Ovary (tissue), 9 donors: ENCODE data around the gene NPDC1. TPM values are rescaled to one million over a fixed set of nuclear protein-coding genes. Genes with fewer than 3 reads are reported as not detected.

Experiments
- DNase-seq, 5 donors: peaks; one replicate each; pipeline ENCODE4 v3.0.0-alpha.2; 2019 to 2020
- H3K27ac ChIP-seq, 2 donors: fragments of 200-600 bp; one replicate each; pipeline versions ENCODE4 v1.5.1 to v1.8.0; 2019 to 2022
- H3K27me3 ChIP-seq: fragments of 200-600 bp; one replicate; pipeline ENCODE4 v1.8.0; 2022
- H3K36me3 ChIP-seq: fragments of 200-600 bp; sonication (generic); one replicate; pipeline ENCODE4 v1.5.1; 2019
- H3K4me1 ChIP-seq: one replicate; pipeline ENCODE4 v1.8.1; 2013; ENCODE audit warnings: mild to moderate bottlenecking, moderate library complexity; ENCODE audit not compliant: insufficient read depth
- H3K4me3 ChIP-seq: fragments of 200-600 bp; sonication (generic); one replicate; pipeline ENCODE4 v1.5.1; 2017
- H3K9me3 ChIP-seq, 2 donors: fragments of 200-600 bp in 1 of 2; sonication (generic) in 1 of 2; one replicate each; pipeline versions ENCODE4 v1.5.1 to v1.8.1; 2013 to 2019; ENCODE audit warnings: mild to moderate bottlenecking in 1 of 2, moderate library complexity in 1 of 2
- CTCF ChIP-seq, 3 donors: fragments of 450-650 bp in 2 of 3; fragments of 200-600 bp in 1 of 3; IDR thresholded peaks; one replicate each; pipeline versions ENCODE4 v1.5.1 to v1.8.0; 2016 to 2022; ENCODE audit warnings: antibody characterized with exemption in 3 of 3, mild to moderate bottlenecking in 1 of 3
- EP300 ChIP-seq: sonication (generic); formaldehyde crosslinking; IDR thresholded peaks from one replicate; pipeline ENCODE4 v1.6.1; 2017; ENCODE audit warnings: antibody characterized with exemption
- POLR2A ChIP-seq: fragments of 450-650 bp; IDR thresholded peaks from one replicate; pipeline ENCODE4 v1.6.1; 2017; ENCODE audit warnings: antibody characterized with exemption, mild to moderate bottlenecking, moderate library complexity
- WGBS, 3 donors: extraction: QIAGEN DNeasy Blood & Tissue Kit in 1 of 3; methylation state at CpG; one replicate each; pipeline versions ENCODE4 v1.1.5 to v1.1.7; 2013 to 2017; 5-methylcytosine and 5-hydroxymethylcytosine counted together
- intact Hi-C, 4 donors: fragments of 100-400 bp; cut with DNase I; formaldehyde crosslinking; loops; one replicate each; pipeline versions ENCODE4 v1.11.0 to v1.15.1; 2022 to 2023
- polyA plus RNA-seq, 2 donors: library from polyadenylated mRNA; stranded (reverse); fragments of 200-250 nt in 1 of 2; fragments of 350-450 nt in 1 of 2; fragmentation: Illumina TruSeq in 1 of 2; extraction: RNeasy Lipid Tissue Mini Kit (QIAGEN cat#74804) in 1 of 2; gene quantifications; one replicate each; pipeline ENCODE4 v1.2.3, GENCODE V29; 2013 to 2014
- total RNA-seq, 7 donors: library from RNA; depleted of rRNA in 2 of 7; stranded (reverse); fragments of >200 nt in 2 of 7; fragmentation: NEBNext Ultra II Directional in 3 of 7; extraction: Animal tissue kit (Norgen Biotek cat#: 25700) in 3 of 7; gene quantifications; one replicate each; pipeline versions ENCODE4 v1.1.0 to v1.2.4, GENCODE V29; 2016 to 2023
- donor health status: DM: no; HTN: no; CAD: no; lungs with moderate emphysema.
- donor health status: DM: no; HTN: no; CAD: no.
- donor health status: Bipolar disorder and iron deficiency.
- donor health status: DM: yes; HTN: yes; CAD: no.
- donor health status: DM: no; HTN: no; CAD: no.
- donor health status: DM: yes; HTN: yes; CAD: no.

The NPDC1 gene
- total and polyA plus RNA-seq, 9 donors, result 2.1 to 112 (median 49.9) TPM

DNA sequence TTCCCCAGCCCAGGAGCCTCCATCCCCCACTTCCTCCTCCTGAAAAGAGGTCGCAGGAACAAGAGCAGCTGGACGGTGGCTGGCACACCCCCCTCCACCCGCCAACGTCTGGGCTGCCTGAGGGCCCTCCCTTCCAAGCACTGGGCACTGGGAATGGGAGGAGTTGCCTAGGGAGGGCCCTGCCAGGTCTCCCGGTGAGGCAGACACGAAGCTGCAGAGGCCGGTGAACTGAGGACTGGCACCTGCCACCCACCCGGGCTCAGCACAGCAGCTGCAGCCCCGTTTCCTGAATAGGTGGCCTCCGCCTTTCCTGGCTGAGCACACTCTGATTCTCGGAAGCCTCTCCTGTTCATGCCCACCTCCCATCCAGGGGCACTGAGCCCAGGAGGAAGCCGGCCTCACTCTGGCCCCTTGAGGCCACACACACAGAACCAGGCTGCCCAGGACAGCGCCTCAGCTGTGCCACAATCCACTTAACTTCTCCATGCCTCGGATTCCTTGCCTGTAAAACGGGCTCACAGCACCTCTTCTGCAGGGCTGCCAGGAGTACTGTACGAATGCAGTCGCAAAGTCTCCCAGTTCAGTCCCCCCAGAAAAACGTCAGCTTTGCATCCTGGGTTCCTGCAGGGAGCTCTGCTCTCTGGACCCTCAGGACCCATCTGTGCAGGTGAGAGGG is 1.3 kb downstream of the NPDC1 start:
- Histone ChIP-seq H3K27ac (no peak overlapping the region), H3K4me1 (peaks cover 8% of the 10 kb centered on the region), H3K36me3 (no peaks in the 10 kb centered on the region), H3K9me3 (no peaks in the 10 kb centered on the region), H3K4me3 (peak overlapping the region; percentile 54), H3K27me3 (peaks cover 6% of the 10 kb centered on the region)
- intact Hi-C loops, result no loop called here
- TF ChIP-seq CTCF (IDR thresholded peaks at IDR 0.05), result no peak
- no peak for TF ChIP-seq EP300
- DNase-seq, result no peak
- WGBS, 3 donors, result 42 to 50% (median 48%) methylated on average over 16 to 18 of the region's 18 CpGs

- WGBS, 3 donors, result 75 to 78% (median 77%) methylated on average over 12 of the region's 12 CpGs
- no peak overlapping the region for H3K4me3 ChIP-seq
- H3K27ac ChIP-seq, result no peak overlapping the region
- H3K36me3 ChIP-seq, result no peaks in the 10 kb centered on the region
- intact Hi-C loops, result no loop called here
- peaks cover 8% of the 10 kb centered on the region for H3K4me1 ChIP-seq
- H3K27me3 ChIP-seq, result peaks cover 6% of the 10 kb centered on the region
- no peaks in the 10 kb centered on the region for H3K9me3 ChIP-seq
- DNase-seq, result no peak
- TF ChIP-seq EP300, result no peak
- TF ChIP-seq CTCF (IDR thresholded peaks at IDR 0.05), result no peak
- no peak for TF ChIP-seq POLR2A
Observed at GRCh38 chr9:137044037-137044436, 1.9 kb downstream of the NPDC1 start.

DNA sequence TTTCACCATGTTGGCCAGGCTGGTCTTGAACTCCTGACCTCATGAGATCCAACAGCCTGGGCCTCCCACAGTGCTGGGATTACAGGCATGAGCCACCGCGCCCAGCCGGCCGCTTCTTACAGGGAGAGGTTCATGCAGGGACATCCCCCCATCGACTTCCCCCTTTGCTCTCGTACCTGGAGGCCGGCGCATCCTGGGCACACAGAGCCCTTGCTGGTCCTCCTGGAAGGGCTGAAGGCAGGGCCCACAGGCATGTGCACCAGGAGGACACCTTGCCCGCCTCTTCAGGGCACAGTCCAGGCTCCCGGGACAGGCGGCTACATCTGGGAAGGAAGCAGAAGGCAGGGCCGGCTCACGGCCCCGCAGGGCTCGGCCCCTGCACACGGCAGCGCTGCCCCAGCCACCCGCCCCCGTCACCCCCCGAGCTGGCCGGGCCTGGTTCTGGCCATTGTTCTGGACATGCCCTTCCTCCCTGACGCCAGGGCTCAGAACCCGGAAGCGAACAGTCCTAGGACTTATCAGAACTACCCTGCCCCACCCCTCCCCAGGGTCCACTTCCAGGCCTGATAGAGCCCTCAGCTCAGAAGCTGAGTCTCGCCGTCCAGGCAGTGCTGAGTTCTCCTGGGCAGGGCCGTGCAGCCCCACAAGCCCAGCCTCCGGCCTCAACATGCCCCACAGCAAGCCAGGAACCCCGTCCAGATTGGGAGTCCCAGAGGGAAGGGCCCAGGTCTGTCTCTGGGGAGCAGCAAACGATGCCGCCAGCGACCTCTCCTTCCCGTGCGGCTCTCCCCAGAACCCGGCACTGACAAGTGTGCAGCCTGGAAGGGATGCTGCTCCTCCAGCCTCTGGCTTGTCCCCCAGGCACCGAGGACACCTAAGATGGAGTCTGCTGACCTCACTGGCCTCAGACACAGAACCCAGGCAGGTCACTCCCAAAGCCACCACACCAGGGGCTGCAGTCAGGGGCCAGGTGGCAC is 2.9 kb downstream of the NPDC1 start:
- peaks cover 8% of the 10 kb centered on the region for H3K4me1 ChIP-seq
- no peak for DNase-seq
- no peak overlapping the region for H3K27ac ChIP-seq
- H3K36me3 ChIP-seq, result no peaks in the 10 kb centered on the region
- no peak overlapping the region for H3K4me3 ChIP-seq
- TF ChIP-seq EP300 (no peak), POLR2A (no peak), CTCF (IDR thresholded peaks at IDR 0.05) (no peak)
- WGBS, 3 donors, result 84 to 88% (median 87%) methylated on average over 27 to 36 of the region's 36 CpGs
- no peaks in the 10 kb centered on the region for H3K9me3 ChIP-seq
- intact Hi-C loops, result no loop called here
- H3K27me3 ChIP-seq, result peaks cover 2% of the 10 kb centered on the region

DNA sequence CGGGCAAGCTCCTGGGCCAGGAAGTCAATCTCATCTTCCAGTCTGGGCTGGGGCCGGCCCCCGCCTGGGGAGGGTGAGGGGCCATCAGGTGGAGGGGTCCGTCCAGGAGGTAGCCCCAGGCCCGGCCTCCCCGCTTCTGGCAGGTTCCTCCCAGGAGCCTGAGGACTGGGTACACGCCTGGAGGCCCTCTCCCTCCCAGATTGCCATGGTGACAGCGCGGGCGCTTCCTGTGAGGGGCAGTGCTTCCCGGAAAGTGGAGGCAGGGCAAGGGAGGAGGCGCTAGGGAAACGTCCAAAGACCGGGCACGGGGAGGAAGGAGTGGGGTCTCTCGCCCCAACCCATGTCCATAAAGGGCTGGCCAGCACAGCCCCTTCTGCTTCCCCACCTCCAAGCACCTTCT is 4.9 kb downstream of the NPDC1 start:
- Histone ChIP-seq H3K36me3 (no peaks in the 10 kb centered on the region), H3K27ac (no peak overlapping the region), H3K27me3 (no peaks in the 10 kb centered on the region), H3K4me1 (peaks cover 5% of the 10 kb centered on the region), H3K4me3 (no peak overlapping the region), H3K9me3 (no peaks in the 10 kb centered on the region)
- no peak for DNase-seq
- WGBS, 3 donors, result 65 to 75% (median 70%) methylated on average over 12 to 16 of the region's 16 CpGs
- intact Hi-C loops, result no loop called here
- no peak for TF ChIP-seq CTCF (IDR thresholded peaks at IDR 0.05)
- no peak for TF ChIP-seq POLR2A
- no peak for TF ChIP-seq EP300
